8988T (cell line): ENCODE results near the gene EPS8L3.
A peak's percentile ranks its signal among the peaks of the same experiment; 100 is the strongest.
"Not testable (repeated sequence)": the region's sequence is repeated elsewhere in the genome, so short reads cannot be mapped to it uniquely, and the experiment has no call there.

ENCODE experiments used
- DNase-seq: peaks from one replicate; pipeline ENCODE4 v3.0.0; 2011

Gene EPS8L3, protein sequence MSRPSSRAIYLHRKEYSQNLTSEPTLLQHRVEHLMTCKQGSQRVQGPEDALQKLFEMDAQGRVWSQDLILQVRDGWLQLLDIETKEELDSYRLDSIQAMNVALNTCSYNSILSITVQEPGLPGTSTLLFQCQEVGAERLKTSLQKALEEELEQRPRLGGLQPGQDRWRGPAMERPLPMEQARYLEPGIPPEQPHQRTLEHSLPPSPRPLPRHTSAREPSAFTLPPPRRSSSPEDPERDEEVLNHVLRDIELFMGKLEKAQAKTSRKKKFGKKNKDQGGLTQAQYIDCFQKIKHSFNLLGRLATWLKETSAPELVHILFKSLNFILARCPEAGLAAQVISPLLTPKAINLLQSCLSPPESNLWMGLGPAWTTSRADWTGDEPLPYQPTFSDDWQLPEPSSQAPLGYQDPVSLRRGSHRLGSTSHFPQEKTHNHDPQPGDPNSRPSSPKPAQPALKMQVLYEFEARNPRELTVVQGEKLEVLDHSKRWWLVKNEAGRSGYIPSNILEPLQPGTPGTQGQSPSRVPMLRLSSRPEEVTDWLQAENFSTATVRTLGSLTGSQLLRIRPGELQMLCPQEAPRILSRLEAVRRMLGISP

GRCh38 chr1:109763646-109764415, at the start of gene EPS8L3:
EPS8L3 (minus strand) TSS chr1:109763923; CDS start chr1:109761749, 2,174 bp downstream.
- DNase-seq, result no peak

DNA sequence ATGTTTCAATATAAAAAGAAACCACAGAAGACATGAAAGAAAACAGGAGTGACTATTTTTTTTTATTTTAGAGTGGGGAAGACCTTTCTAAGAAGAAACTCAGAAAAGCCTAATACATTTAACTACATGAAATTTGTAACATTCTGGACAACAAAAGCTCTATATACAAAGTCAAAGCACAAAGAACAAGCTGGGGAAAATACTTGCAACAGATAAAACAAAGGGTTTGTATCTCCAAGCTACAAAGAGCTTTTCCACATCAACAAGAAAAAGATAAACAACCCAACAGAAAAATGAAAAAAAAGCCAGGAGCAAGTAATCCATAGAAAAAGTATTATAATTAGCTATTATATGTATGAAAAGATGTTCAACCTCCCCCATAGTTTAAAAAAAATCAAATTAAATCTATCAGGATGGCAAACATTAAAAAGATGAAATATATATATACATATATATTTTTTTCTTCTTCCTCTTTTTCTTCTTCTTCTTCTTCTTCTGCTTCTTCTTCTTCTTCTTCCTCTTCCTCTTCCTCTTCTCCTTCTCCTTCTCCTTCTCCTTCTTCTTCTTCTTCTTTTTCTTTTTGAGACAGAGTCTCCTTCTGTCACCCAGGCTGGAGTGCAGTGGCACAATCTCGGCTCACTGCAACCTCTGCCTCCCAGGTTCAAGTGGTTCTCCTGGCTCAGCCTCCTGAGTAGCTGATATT, 49.1 kb upstream of the EPS8L3 start:
- DNase-seq, result no peak

- DNase-seq, result no peak
Measured at GRCh38 chr1:109808703-109809102, 45.0 kb upstream of the EPS8L3 start.

DNA sequence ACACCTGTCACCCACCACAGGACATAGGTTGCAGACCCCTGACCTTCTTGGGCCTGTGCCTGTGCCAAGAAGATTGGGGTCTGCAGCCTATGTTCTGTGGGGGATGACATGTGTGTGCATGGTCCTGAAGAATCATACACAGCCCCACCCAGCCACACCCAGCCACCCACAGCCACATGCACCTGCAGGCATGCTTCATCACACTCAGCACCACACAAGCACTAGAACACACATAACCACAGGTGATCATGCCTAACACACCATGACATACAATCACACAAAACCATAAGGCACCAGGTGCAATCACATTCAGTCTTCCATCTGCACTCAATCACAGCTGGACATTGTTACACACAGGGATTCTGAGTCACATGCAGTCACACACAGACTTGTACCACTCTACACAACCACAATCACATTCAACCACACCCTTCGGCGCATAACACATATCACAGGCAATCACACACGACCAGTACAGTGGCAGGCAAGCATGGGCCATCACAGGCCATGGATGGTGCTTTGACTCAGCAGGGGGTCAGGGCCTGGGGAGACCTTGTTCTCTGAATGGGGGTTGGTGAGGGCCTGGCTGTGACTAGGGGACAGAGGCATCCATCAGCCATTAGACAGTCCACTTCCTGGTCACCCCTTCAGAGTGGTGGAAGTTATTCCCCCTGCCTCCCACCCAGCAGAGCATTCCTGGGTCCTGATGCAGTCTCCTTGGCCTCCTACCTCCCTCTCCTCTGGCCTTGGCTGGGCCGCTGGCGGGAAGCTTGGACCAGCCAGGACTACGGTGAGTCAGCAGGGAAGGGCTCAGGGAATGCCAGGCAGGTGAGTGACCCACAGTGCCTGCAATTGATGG, 44.3 kb upstream of the EPS8L3 start:
- peak; percentile 57 for DNase-seq

DNA sequence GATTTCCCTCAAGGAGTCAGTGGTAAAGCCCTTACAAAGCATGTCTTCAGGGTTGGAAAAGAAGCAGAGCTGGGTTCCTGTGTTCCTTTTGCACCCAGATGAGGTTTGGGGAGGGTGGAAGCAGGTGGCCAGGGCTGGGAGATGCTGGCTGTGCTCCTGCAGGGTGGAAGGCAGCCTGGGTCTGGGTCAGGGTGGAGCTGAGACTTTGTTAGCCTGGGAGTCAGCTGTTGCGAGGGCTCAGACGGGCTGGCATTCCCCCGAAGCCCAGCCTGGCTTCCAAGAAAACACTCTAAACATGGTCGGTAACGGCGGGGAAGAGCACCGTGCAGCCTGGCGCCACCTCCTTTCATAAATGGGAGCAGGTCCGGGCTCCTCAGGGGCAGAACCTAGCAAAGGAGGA, 43.7 kb upstream of the EPS8L3 start:
- no peak for DNase-seq

DNA sequence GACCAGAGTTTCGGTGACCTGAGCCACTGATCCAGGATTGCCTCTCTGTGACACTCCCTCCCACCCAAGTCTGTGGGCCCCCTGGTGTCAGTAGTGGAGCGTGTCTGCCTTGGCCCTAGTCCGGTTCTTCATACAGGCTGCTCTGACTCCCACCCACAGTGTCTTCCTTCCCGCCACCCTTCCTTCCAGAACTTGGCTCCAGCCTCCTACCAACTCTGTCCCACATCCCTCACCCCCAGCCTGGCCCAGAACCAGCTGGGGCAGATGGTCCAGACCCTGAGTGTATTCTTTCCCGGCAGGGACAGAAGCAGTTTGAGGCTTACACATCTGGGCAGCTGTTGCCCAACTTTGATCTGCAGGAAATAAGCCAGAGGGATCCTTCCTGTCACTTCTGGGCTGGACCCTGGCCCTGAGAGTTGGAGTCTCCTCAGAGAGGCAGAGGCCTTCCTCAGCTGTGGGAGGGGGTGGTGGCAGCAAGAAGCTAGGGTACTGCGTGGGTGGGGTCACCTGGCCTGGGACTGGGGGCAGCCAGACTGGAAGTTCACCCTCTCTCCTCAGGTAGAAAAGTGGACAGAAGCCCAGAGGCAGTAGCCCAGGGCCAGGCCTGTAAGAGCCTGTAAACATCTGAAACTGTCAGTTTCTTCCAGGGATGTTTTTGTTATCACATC, 43.1 kb upstream of the EPS8L3 start:
- DNase-seq, result no peak

- no peak for DNase-seq
Measured at GRCh38 chr1:109805486-109806165, 41.9 kb upstream of the EPS8L3 start.

GRCh38 chr1:109804660-109805059, 40.9 kb upstream of the EPS8L3 start:
- no peak for DNase-seq

DNA sequence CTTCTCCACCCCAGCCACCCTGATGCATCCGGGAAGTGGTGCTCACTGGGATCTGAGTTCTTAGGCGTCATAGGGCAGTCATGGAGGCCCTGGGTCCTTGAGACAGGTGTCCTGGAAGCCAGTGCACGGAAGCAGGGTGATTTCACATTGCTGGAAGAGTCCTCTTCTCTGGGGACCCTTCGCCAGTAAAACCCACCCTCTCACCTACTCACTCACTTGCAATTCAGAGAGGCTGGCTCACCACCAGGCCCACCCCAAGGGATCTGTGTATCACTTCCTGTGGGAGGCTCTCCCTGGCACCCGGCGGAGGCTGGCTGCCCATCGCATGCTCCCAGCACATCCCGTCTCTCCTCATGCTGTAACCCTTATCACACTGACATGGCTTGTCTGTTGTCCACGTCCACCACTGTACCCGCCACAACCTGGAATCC, 40.2 kb upstream of the EPS8L3 start:
- no peak for DNase-seq

DNA sequence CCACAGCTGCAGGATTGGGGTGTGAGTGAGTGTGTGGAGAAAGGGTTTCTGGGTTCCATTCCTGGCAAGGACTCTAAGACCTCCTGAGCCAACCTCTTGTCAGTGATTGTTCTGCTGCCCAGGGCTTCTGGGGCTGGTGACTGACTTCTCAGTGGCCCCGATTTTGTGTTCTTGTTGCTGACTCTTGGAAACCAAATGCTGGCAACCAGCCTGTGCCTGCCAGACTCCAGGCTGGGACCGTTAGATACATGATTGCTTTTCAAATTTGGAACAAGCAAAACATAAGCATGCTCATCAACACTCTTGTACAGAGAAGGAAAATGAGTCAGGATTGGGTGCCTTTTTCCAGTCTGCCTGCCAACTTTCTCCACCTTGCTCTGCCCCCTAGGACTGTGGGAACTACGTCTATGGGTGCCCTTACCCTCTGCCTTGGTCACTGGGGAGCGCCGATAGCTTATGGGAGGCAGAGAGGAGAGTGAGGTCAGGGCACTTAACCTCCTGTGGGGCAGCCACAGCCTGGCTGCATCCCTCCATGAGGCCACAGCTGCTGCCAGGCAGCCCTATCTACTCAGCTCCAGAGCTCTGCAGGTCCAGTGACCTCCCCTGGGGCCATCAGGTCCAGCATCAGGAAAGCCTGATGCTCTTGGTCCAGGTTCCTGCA, 39.3 kb upstream of the EPS8L3 start:
- DNase-seq, result no peak

DNA sequence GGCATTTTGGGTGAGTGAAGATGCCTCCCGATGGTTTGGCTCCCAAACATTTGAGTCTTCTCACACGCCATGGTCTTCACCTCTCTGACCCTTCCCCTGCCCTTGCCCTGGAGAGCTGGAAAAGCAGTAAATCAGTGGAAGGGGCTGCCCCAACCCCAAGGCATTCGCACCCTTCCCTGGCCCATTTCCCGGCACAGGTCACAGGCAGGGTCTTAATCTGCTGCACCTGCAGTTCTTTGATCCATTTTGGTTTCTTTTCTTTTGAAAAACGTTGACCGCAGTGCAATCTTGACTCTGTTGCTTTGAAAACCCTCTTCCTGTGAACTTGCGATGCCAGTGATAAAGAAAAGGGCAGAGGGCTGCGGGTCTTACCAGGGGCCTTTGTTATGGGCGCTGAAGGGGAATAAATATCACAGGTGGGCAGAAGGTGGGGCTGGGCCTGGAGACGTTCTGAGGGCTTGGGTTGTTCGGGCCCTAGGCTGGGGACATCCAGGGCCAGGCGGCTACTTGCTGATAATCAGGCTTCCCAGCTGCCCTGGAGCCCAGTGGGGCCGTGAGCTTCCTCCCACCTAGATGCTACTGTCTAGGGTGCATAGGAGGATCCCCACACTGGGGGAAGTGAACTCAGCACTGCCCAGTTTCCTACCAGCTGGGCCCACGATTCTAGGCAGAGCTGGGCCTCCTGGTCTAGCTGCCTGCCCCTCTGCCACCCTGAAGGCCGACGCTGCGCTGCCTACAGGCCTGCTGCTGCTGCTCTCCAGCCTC, 38.6 kb upstream of the EPS8L3 start:
- no peak for DNase-seq

DNA sequence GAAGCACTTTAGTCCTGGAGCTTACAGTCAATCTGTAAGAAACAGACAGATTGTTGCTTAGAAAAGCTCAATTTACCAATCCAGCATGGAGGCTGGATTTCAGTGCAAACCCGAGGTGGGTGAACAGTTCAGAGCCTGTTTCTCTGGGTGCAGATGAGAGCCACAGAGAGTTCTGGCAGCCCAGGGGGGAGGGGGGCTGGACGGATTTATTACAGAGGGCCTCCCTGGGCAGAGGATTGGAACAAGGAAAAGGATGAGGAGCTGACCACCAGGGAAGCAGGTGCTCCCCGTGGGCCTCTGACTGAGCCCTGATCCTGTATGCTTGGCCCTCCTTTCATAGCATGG, 38.0 kb upstream of the EPS8L3 start:
- no peak for DNase-seq

GRCh38 chr1:109800291-109800690, 36.6 kb upstream of the EPS8L3 start:
- no peak for DNase-seq

DNA sequence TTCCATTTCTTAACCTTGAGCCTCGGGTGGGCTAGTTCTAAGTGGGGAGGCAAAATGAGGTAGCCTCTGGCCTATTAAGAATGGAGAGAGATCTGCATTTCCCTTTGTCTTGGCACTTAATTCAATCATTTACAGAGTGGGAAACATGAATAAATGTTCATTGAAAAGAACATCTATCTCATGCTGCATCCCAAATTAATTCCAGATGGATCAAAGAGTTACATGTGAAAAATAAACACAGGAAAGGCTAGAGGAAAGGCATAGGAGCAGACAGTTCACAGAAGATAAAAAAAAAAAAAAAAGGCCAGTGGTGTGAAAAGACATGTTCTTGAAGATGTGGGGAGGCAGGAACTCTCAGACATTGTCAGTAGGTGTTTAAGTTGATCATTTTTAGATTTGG, 35.7 kb upstream of the EPS8L3 start:
- DNase-seq, result no peak

DNA sequence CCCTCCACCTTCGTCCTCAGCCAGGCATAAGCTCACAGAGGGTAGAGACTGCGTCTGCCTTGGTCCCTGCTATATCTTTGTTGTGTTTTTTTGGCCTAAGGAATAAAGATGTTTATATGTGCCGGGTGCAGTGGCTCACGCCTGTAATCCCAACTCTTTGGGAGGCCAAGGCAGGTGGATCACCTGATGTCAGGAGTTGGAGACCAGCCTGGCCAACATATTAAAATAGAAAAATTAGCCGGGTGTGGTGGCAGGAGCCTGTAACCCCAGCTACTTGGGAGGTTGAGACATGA, 33.5 kb upstream of the EPS8L3 start:
- DNase-seq, result not testable (repeated sequence)

- DNase-seq, result no peak
Measured at GRCh38 chr1:109796484-109797302, 33.0 kb upstream of the EPS8L3 start.

DNA sequence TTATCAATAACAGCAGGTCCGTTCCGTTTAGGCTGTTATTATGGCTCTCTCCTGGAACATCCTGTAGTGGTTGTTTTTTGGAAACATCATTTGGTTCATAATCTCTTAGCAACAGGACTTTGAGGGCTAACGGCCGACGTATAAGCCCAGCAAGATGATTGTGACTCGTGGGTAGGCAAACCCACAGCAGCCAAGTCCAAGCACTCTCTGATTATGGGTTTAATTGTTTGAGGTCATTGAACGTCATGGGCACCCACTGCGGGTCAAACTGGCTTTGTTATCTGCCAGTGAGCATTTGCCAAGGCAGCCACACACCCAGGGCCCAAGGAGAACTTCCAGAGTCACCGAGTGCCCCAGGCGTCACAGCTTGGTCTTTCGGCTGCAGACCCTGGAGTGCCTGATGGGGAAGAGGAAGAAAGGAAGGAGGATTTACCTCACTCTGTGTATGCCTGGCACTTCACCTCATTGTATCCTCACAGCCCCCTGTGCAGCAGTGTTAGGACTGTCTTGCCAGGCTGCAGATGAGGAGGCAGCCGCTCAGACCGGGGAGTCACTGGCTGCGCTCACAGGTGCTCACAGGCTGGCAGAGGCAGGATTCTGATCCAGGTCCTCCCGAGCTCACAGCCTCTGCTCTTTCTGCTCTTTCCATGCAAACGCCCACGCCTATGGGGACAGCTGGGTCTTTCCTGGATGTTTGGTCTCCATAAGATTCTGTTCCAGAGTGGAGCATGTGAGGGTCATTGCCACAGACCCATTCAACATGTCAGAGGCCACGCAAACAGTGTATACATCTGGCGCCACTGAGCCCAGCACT, 30.8 kb upstream of the EPS8L3 start:
- no peak for DNase-seq
